Dermis microvascular lymphatic vessel endothelial cell (primary cell): ENCODE measurements around the gene NAT10. TPM values are rescaled to one million over a fixed set of nuclear protein-coding genes. Genes with fewer than 3 reads are reported as not detected.
"Not testable (repeated sequence)": the region's sequence is repeated elsewhere in the genome, so short reads cannot be mapped to it uniquely, and the experiment has no call there.

Experiments
- DNase-seq, 2 donors: peaks; one replicate each; pipeline versions ENCODE4 v3.0.0 to v3.0.0-alpha.2; 2010; ENCODE audit warnings: low read depth in 2 of 2
- total RNA-seq: library from RNA; depleted of rRNA; stranded (reverse); fragments of >200 nt; gene quantifications from 2 replicates; pipeline ENCODE4 v1.2.1, GENCODE V29; 2014

Gene NAT10
- total RNA-seq, 1 donor from 2014 or later: 13.7 TPM

DNA sequence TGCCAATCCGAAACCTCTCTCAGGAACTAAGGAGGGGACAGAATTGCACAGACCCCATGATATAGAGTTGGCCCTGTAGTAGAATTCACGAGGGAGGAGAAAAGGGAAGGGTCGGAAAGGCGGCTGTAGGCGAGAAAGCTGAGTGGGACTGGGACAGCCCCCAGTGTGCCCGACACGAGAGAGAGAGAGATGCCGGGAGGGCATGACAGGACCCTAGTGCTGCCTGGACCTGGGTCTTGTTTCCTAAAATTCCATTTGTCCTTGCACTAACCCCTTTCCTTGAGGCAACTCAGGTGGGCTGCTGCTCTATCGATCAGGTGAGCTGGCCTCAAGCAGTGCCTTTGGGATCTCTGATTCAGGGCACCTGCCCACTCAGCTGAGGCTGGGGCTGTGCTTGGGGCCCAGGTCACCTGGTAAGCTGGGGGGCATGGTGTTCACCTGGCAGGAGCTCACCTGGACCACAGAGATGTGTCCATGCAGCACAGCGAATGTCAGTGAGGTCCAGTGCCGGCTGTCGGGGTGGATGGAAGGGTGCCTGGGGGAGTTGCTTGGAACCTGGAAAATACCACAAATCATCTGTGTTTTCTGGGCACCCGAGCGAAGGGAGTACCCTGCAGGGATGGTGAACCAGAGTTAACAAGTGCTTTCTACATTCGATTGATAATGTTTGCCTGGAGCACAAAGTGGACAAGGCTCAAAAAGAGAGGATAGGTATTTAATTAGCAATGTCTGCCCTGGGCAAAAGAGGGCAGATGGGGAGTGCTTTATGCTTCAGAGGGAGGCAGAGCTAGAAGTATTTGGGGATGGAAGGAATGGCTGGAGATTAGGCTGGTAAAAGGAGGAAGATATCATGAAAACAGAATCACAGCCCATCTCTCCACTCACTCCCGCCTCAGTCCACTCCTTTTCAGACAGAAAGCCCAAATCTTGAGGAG is 61.6 kb downstream of the NAT10 start:
- no peak for DNase-seq

GRCh38 chr11:34167961-34168360 is 62.5 kb downstream of the NAT10 start:
- no peak for DNase-seq

DNA sequence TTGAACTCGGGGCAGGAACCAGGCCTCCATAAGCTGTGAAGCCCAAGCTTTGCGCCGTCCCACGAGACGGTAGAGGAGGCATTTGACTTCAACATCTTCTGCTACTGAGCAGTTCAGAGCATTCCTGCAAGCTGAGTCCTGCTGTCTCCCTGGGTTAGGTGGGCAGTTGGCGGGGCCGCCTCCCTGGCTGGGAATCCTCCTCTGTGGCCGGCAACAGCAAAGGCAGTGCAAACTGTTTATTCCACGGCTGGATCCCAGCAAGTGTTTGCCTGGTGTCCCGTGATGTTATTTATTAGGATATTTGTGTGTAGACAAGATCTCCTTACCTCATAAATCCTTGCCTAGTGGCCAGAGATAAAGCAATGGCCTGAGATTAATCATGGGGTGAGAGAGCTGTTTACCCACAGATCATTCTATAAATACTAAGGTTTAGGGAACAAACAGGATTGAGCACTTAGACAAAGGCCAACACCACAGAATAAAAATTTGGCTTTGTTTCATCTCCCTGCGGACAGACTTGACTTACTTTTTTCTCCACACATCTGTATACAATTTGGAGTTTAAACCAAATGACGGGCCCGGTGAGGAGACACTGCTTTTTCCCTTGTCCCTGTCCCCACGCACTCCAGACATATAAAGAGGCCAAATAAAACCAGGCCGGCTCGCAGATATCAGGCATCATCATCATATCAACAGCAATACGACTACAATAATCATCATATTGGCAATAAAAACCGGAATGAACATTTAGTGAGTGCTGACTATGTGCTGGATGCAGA is 63.4 kb downstream of the NAT10 start:
- no peak for DNase-seq

DNA sequence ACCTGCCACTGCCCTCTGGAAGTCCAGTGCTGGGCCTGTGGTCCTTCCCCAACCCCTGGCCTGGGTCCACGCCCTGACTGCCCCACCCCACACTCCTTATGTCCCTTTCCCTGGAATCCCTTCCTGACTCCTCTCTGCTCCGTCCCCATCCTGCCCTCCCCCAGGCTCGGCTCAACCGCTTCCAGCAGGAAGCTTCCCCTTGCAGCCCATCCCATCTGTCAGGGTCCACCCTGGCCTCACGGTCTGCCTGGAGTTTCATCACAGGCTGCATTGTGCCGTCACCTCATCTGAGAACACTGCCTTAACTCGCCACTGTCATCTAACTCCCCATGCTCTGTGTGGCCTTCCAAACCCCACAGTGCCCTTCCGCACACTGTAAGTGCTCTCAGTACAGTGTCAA is 64.3 kb downstream of the NAT10 start:
- DNase-seq: no peak

GRCh38 chr11:34173050-34173449 is 67.6 kb downstream of the NAT10 start:
- DNase-seq: no peak

- peak; percentile 28 to 67 for DNase-seq
Observed at GRCh38 chr11:34174412-34175041, 69.1 kb downstream of the NAT10 start.

DNA sequence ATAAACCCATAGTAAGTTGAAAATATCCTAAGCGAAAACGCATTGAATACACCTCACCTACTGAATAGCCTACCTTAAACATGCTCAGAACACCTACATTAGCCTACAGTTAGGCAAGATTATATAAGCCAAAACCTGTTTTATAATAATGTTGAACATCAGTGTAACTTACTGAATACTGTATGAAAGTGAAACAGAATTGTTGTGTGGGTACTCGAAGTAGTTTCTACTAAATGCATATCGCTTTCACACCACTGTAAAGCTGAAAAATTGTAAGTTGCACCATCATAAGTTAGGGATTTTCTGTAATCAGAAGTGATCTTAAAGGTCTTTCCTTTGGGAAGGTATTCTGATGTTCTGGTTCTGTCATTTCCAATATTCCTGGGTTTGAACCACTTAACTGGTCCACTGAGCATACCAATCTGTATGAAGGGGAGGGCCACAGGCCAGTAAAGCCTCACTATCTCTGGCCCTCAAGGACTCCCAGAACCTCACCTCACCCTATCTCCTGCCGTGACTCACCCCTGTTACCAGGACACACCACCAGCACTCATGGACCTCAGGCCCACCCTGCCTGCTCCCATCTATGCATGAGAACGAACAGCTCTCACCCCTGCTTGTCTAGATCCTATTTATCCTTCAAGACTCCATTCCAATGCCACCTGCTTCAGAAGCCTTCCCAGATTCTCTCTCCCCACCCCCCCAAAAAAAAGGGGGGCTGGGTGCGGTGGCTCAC is 70.0 kb downstream of the NAT10 start:
- no peak for DNase-seq

GRCh38 chr11:34176751-34177209 is 71.4 kb downstream of the NAT10 start:
- DNase-seq: no peak

GRCh38 chr11:34178209-34178821 is 72.9 kb downstream of the NAT10 start:
- no peak for DNase-seq

DNA sequence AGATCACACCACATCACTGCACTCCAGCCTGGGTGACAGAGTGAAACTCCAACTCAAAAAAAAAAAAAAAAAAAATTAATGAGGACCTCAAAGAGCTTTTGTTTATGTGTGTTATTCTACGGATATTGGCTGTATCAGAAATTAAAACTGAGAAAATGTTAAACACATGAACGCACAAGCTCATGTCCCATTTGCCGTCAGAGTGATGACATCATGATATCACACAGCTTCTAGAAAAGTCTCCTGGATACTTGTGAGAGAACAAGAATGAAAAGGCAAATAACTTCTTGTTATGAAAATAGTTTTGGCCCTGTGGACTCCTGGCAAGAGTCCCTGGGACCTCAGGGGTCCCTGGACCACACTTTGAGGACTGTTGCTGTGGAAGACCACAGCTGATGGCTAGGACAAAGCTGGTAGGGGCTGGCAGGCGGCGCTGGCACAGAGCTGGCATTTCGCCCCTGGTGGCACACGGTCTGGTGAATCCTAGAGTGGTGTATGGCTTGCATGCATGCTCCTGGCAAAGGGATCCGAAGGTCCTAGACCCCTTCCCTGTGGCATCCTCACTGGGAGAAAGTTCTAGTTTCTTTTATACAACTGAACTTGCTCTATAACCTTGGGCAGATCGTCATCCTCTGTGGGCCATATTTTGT is 73.7 kb downstream of the NAT10 start:
- no peak for DNase-seq

DNA sequence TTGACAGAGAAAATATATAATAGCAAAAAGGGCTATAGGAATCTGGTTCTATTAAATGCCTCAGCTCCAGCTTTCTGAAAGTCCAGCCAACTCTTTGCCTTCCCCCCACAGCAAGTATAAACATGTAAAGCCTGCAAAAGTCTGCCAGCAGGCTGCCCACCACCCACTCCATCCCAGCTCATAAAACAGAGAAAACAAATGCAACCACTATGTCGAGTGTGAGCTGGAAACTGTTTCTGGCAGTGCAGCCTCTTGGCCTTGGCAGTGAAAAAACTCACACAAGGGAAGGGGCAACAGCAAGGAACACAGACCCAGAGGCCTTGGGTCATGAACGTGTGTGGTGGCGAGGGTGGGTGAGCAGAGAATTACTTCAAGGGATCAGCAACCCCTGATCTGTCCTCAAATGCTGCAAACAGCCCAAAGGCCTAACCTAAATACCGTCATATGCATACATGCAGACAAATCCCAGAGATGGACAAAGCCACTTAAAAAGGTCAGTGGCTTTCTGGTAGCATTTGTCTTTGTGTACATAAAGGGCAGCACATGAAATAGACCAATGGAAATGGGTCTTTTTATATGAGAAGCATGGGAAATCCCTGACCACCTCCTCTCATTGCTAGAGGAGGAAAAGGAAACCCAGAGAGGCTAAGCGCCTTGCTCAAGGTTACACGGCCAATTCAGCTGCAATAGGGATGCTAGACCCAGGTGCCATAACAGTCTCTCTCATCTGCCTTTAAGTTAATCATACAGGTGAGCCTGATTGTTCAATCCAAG is 74.8 kb downstream of the NAT10 start:
- DNase-seq: no peak

GRCh38 chr11:34180814-34181165 is 75.4 kb downstream of the NAT10 start:
- DNase-seq: not testable (repeated sequence)

DNA sequence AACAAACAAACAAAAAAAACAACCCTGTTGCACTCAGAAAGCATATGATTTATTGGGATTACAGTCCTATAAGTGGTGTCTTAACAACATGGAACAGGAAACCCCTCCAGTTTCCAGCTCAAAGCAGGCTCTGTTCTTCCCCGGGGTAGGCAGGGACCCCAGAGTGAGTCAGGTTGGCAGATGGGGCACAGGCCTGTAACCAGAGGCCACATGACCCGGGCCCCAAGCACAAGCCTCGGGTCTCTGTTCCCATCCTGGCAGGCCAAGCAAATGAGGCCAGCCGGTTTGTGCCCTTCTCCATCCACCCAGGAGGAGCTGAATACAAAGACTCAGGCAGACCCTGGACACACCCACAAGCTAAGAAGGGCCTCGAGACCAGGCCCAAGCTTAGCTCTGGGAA is 75.8 kb downstream of the NAT10 start:
- no peak for DNase-seq

DNA sequence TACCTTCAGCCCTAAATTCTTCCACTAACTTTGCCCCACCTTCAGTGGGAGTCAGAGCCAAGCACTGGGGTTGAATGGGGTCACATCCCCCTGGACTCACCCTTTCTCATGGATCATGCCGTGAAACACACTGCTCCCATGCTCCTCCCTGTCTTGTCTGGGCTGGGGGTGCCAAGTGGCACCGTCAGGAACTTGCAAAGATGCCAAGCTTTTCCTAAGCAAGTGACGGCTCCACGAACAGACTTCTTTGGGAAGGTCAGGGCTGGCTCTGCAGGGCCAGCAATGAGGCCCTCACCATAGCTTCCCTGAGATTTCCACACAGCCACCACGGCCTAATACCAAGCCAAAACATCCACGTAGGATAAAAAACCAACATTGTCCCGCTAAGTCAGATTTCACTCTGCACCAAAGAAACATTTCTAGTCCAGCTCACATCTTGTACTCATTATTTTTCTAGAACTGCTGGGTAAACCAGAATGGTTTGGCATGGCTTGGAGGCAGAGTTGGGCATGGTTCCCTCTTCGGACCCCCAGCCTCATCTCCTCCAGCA is 76.5 kb downstream of the NAT10 start:
- no peak for DNase-seq

- no peak for DNase-seq
Observed at GRCh38 chr11:34182425-34182824, 77.0 kb downstream of the NAT10 start.

GRCh38 chr11:34182921-34183685 is 77.7 kb downstream of the NAT10 start:
- no peak for DNase-seq

GRCh38 chr11:34183848-34184391 is 78.5 kb downstream of the NAT10 start:
- DNase-seq: no peak

DNA sequence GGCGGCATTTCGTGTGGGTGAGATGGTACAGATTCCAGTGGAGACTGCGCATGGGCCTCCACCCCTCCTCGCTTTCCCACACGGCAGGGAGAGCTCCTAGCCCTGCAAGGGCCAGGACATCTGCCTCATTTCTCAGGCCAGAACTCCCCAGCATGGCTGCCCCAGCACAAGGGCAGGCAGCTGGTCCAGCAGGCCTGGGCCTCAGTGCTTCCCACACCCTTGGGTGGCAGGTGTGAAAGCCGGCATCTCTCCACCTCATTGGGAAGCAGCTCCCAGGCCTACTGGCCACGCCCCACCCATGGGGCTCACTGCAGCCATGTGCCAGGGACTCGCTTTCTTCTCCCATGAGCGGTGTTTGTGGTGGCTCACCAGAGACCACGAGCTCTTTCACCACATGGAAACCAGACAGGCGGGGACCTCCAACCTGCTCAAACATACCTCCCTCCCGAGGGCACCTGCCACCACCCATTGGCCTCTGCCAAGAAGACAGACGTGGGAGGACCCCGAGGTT is 79.1 kb downstream of the NAT10 start:
- DNase-seq: no peak
